ENCODE measurements around the gene AMZ1.

Gene AMZ1

DNA sequence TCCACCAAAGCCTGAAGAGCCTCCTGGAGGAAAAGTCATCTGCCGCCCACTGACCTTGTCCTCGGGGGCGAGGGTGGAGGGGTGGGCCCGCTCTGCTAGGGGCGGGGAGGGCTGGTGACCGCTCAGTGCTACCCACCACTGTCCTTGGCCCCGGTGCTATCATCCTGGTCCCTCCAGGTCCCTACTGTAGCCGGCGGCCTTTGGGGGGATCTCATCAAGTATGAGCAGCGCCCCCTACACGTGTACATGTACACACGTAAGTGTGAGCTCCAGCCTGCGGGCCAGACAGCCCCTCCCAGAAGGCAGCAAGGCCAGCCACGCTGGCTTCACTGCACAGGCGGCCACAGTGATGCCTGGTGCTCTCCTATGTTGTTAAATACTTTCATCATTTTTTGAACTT lies 36.7 kb upstream of the AMZ1 start:
- no peak for DNase-seq (ENCODE audit: low read depth)

- DNase-seq (ENCODE audit: low read depth), result no peak
Observed at GRCh38 chr7:2651847-2652735, 35.9 kb upstream of the AMZ1 start.

DNA sequence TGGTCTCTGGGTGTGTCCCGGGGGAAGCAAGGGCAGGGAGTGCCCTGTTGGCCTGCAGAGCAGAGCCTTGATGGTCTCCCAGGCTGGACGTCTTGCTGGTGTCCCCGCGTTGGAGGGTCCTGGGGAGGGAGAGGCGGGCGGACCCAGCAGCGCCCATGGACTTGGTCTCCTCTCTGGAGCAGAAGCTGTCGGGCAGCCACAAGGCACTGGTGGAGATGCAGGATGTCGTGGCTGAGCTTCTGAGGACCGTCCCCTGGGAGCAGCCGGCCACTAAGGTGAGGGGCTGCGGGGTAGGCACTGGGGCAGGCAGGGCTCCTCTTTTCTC lies 35.3 kb upstream of the AMZ1 start:
- no peak for DNase-seq (ENCODE audit: low read depth)

GRCh38 chr7:2654059-2654458 lies 33.9 kb upstream of the AMZ1 start:
- DNase-seq (ENCODE audit: low read depth), result no peak

DNA sequence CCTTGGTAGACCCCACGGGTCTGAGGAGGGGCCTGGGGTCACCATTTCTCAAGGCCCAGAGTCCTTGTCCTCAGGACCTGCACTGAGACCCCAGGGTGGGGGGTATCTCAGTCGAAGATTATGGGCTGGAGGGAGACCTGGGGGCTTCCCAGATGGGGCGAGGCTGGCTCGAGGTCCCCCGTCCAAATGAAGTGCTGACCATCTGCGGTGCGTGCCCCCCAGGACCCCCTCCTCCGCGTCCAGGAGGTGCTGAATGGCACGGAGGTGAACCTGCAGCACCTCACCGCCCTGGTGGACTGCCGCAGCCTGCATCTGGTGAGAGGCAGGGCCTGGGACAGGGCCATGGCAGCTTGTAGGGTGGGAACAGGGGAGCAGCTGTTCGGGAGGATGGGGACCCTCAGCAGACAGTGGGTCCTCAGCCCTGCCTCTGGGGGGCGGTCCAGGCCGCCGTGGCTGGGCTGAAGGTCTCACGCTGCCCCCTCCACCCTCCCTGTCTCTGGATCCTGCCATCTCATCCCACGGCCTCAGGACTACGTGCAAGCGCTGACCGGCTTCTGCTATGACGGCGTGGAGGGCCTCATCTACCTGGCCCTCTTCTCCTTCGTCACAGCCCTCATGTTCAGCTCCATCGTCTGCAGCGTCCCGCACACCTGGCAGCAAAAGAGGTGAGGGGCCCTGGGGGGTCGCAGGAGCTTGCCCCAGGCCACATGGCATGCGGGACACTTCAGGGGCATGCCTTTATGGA lies 32.0 kb upstream of the AMZ1 start:
- DNase-seq (ENCODE audit: low read depth), result no peak

- DNase-seq (ENCODE audit: low read depth), result no peak
Observed at GRCh38 chr7:2657208-2657607, 30.8 kb upstream of the AMZ1 start.

- no peak for DNase-seq (ENCODE audit: low read depth)
Observed at GRCh38 chr7:2657920-2658671, 29.9 kb upstream of the AMZ1 start.

DNA sequence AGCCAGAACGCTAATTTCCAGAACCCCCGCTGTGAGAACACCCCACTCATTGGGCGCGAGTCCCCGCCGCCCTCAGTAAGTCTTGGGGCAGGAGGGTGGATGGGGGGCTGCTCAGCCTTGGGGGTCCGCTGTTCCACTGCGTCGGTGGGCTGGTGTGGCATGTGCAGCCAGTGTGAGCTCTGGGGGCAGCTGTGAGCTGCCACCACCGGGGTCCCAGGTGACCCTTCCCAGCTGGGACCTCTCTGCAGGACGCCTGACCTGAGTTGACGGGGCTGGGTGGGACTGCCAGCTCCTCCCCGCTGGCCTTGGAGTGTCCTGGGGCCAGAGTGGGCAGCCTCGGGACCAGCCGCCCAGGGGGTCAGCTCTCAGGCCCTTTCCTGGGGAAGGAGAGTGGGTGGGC lies 29.1 kb upstream of the AMZ1 start:
- DNase-seq (ENCODE audit: low read depth), result no peak

DNA sequence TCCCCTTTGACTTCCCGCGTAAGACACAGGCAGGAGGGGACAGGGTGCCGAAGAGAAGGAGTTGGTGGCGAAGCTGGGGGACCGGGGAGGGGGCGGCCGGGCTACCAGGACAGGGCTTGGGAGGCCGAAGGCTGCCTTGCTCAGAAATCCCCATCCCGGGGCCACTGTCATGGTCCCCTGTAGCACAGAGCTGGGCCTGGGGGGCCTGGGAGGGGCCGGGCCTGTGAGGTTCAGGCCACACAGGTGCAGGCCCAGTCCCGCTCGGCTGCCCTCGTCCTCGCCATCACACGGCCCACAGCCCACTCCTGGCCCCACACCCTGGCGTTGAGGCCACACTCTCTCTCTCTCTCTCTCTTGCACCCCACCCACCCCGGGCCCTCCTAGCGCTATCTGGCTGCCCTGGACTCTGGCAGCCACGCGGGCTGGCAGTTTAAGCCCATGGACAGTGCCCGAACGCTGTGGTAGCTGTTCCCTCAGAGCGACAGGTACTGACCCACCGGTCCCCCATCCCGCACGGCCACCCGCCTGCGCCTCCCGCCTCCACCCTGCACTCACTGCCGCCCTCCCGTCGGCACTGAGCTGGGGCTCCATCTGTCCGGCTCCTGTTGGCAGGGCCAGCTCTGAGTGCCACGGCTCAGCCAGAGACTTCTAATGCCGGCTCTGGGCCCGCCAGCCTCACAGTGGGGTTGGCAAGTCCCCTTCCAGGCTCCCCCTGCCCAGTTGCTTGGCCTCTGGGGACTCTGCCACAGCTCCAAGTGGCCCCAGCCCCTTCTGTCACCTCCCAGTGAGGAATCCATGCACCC lies 28.2 kb upstream of the AMZ1 start:
- DNase-seq (ENCODE audit: low read depth), result no peak

- DNase-seq (ENCODE audit: low read depth), result no peak
Observed at GRCh38 chr7:2660359-2661095, 27.5 kb upstream of the AMZ1 start.

DNA sequence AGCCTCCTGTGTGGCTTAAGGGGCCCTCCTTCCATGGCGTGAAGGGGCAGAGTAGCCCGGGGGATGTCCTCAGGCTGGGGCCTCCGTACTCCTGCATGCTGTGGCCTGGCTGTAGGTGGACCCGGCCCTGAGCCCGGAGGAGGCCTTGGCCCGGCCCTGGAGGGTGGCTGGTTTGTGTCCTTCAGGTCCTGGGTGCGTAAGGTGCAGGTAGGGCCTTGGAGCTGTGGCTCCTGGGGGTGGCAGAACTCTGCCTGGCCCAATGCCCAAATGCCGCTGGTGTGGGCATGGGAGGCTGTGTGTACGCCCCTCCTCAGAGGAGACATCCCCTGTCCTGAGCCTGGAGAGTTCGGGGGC lies 26.9 kb upstream of the AMZ1 start:
- no peak for DNase-seq (ENCODE audit: low read depth)

DNA sequence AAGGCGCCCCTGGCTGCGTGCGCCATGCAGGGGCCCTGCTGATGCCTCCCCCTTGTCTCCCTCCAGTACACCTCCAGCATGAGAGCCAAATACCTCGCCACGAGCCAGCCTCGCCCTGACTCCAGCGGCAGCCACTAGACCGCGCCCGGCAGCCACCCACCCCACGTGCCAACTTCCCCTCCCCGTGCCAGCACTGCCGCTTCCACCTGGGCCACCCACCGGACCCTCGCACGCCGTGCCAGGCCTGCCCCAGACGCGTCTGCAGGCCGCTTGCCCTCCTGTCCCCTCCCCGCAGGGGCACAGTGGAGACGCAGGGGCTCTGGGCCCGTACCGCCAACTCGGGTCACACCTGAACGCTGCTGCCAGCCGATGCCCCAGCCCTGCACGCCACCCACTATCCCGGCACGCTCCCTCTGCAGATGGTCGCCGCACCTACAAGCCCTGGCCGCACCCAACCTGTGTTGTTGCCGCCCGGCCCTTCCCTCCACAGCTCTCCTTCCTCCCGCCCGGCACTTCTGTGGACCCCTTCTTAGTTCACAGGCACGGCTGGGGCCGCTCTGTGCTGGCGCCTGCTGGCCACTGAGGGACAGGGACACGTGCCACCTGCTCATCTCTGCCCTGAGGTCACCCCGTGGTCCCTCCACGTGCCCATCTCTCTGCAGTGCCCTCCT lies 26.3 kb upstream of the AMZ1 start:
- no peak for DNase-seq (ENCODE audit: low read depth)

DNA sequence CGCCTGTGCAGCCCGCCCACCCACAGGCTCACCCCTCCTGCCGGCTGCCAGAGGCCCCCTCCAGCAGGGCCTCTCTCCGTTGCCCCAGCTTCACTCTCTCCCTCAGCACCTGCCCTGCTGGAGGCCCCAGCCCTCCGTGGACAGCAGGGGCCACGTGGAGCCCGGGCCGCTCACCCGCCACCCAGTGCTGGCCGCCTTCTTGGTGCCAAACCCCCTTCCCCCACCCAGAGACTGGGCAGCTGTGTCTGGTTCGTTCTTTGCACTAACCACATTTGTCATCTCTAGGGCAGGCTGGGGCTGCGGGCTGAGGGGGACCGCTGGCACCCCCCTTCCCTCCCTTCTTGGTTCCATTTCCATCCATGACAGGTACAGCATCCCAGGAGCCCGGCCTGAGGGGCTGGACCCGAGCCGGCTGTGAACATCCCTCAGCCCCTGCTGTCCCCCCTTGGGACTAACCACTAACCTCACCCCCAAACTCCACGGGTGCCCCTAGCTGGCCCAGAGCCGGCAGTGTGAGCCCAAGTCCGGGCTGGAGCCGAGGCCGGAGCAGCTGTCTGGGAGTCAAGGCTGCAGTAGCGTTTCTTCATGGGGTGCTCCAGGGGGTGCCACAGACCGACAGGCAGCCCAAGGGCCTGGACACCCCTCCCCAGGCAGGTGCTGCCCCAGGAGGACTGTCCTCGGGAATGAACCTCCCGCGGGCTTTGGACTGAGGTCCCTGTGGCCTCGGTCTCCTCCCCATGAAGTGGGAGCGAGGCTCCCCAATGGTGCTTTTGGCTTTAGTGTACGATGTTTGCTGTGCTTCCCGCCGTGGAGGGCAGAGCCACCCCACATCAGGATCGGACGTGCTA lies 25.5 kb upstream of the AMZ1 start:
- no peak for DNase-seq (ENCODE audit: low read depth)

DNA sequence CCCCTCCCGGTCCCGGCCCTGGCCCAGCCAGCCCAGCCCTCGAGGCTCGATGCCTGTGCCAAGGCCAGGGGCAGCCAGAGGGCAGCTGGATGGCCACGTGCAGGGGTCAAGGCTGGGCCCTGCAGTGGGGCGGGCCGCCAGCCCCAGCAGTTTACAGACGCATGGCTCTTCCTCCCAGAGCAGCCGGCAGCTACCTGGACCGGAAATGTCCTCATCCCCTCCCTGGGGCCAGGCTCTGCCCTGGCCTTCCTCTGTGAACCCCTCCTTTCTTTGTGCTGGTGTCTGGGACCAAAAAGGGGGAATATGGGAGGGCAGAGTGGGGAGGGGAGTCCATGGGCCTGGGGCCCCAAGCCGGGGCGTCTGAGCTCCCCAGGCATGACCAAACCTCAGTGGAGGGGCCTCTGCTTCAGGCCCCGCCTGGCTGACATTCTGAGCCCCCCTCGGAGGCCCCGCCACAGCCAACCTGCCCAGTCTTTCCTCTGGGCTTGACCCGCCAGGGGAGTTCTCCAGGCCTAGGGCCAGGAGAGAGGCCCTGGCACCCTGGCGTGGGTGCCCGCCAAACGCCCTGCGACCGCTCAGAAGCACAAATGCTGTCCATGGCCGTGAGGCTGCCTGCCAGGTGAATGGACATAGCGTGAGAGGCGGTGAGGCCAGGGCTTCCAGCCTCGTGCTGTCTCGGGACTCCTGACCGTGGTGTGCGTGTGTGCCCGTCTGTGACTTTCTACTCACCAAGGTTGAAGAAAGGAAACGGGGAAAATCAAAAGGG lies 24.7 kb upstream of the AMZ1 start:
- no peak for DNase-seq (ENCODE audit: low read depth)

- DNase-seq (ENCODE audit: low read depth), result no peak
Observed at GRCh38 chr7:2663960-2664359, 24.0 kb upstream of the AMZ1 start.

DNA sequence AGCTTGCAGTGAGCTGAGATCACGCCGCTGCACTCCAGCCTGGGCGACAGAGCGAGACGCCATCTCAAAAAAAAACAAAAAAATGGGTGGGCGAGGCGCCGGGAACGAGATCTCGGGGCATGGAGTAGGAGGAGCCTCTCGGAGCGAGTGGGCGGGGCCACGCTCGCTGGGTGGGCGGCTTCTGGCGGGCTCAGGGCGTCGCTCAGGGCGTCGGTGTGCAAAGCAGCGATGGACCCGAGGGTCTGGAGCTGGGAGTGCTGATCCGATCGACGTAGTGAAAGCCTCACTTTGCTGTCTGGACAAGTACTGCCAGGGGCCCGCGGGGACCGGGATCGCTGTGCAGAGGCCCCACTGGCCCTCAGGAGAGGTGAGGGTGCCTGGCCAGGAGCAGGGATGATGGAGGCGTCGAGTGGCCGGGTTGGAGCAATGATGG lies 22.6 kb upstream of the AMZ1 start:
- no peak for DNase-seq (ENCODE audit: low read depth)

- DNase-seq (ENCODE audit: low read depth), result no peak
Observed at GRCh38 chr7:2666155-2666554, 21.8 kb upstream of the AMZ1 start.

GRCh38 chr7:2666588-2667250 lies 21.3 kb upstream of the AMZ1 start:
- DNase-seq (ENCODE audit: low read depth), result no peak

DNA sequence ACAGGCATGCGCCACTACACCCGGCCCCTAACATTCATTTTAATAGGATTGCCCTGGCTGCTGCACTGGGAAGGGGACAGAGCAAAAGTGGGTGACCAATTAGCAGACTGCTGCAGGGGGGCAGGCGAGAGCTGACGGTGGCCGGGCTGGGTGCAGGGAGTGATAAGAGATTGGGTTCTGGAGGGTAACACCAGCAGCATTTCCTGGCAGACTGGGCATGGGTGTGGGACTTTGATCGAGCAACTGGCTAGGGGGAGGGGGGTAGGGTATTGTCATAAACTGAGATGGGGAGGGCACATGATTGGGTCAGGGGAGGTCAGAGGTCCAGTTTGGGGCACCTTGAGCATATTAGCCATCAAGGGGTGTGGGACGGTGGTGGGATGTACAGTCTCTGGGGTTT lies 20.2 kb upstream of the AMZ1 start:
- DNase-seq (ENCODE audit: low read depth), result no peak
